ENCODE results near the gene KCNJ16.

KCNJ16 gene

DNA sequence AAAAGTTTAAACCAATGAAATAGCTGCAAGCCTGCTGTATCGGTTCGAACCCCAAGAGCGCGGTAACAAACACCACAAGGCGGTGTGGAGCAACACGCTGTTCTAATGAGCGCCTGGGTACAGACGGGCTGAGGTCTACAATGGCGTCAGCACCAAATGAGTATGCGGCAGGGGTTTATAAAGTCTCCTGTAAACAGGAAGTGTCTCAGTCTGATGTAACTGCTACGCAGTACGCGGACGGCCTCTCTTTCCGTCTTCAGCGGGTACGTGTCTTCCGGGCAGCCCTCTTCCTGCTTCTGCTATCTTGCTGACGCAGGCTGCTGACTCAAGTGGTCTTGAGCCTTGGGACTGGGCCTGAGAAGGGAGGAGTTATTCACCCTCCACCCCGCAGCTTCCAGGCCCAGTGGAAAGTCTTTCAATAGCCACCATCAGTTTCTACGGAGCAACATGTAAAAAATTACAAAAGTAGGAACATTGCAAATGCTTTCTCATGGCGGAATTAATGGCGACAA lies 53.8 kb downstream of the KCNJ16 start:
- no peak for DNase-seq (ENCODE audit: low spot score)

DNA sequence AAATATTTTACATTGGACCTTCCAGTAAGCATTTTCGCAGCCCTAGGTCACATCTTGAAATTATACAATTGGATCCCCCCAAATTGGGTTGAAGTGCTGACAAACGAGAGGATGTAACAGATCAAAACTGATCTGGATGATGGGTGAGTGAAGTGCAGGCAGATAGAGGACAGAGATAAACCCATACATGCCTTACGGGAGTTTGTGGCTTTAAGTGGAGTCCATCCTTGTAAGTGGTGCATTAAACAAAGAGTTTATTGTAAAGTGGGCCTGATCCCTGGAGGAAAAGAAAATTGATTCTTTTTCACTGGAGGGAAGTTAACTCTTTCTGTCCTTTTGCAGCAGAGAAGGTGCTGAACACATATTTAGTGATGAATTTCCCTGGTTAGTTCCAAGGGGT lies 55.3 kb downstream of the KCNJ16 start:
- DNase-seq (ENCODE audit: low spot score), result no peak

DNA sequence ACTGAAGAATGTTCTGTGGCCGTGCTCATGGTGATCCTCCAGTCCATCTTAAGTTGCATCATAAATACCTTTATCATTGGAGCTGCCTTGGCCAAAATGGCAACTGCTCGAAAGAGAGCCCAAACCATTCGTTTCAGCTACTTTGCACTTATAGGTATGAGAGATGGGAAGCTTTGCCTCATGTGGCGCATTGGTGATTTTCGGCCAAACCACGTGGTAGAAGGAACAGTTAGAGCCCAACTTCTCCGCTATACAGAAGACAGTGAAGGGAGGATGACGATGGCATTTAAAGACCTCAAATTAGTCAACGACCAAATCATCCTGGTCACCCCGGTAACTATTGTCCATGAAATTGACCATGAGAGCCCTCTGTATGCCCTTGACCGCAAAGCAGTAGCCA lies 57.5 kb downstream of the KCNJ16 start:
- DNase-seq (ENCODE audit: low spot score), result no peak

DNA sequence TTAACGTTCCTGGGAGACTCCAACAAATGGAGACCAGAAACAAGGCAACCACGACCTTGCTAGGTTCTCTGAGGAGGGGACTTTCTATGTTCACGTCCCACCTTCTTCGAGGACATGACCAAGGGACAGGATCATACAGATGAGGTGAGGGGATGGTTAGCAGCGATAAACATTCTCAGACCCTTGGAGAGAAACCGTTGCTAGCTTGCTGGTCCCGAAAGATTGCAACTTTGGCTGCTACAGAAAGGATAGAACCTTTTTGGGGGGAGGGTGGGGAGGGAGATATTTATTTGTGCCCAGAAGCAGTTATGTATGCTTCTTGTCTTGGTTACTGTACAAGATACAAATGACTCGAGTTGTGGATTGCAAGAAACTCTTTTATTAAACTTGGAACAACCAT lies 59.0 kb downstream of the KCNJ16 start:
- no peak for DNase-seq (ENCODE audit: low spot score)

DNA sequence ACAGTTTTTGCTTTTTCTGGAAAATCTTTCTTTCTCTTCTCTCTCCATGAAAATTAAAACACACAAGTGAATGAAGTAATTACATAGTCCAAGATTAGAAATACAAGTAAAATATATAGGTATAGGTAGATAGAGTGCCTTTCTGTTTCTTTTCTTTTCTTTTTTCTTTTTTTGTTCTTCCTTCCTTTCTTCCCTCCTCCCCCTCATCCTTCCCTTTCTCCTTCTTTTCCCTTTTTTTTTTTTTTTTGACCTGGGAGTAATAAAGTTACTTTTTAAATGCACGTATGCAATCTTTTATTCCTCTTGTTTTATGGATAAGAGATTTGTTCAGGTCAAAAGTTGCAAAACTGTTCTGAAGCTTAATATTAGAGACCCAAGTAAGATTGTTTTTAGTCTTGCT lies 59.8 kb downstream of the KCNJ16 start:
- no peak for DNase-seq (ENCODE audit: low spot score)

DNA sequence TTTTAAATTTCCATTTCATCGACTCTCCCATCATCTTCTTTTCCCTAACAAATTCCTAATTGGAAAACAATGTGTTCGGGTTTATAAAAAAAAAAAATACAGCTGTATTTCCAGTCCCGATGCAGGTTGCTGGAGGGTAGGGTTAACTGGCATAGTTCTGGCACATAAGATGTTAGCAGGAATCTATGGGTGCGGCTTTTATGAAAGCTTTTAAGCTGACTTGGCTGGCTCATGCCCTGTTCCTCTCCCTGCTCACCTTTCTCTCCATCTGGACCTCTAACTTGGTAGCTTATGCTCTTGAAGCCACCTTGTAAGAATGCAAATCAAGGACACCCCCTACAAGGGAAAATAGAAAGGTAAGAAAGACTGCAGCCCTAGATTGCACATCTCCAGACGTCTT lies 61.1 kb downstream of the KCNJ16 start:
- no peak for DNase-seq (ENCODE audit: low spot score)

DNA sequence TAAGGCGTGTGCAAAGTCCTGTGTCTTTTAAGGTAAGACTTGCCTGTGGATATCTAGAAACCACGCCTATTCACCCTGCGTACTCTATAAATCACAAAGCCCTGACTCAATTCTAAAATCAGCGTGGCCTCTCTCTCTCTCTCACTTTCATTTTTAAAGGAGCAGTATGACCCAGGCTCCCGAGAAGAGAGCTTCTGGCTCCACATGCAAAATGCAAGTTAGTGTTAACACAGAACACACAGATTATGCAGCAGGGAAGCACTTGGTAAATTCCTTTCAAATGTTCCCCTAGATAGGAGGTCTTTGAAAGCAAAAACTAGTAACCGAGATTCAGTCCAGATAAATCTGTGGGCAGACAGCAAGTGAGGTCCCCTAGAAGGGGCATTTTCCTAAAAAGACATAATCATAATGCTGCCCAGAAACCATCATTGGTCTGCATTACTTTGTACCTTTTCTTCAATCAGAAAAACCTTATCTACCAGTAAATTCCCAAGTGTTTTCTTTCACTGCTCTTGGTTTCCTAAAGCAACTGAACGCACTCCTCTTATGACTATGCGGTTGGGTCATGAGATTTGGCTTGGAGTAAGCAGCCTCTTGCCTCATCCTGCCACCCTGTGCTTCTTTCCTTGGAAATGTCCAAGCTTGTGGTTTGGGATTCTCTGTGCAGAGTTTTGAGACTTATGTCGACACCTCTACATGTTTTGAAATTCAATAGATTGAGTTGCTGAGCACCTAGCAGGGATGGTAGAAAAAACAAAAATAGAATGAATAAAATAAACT lies 62.6 kb downstream of the KCNJ16 start:
- peak; percentile 3 for DNase-seq (ENCODE audit: low spot score)

DNA sequence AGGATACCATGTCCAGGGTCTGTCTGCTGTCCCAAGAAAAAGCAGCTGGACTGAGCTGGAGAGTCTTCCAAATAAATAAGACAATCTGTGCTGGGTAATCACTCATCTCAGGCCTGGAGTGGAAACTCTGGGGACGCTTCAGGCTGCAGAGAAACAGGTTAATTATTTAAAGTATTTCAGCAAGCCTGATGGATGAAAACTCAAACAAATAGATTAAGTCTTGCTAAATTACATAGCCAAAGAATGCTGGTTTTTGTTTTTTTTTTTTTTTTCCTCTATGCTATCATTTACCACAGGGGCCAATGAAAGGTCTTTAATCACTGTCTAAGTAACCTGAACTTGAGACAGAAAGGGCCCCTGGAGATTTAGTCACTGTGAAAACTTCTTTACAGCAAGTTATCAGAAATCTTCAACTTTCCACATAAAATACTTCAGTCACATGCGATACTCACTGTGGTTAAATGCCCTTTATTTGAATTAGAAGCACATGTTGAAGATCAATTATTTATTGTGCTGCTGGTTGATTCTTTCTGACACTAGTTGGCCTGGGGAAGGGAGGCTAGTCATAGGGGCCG lies 63.4 kb downstream of the KCNJ16 start:
- no peak for DNase-seq (ENCODE audit: low spot score)

DNA sequence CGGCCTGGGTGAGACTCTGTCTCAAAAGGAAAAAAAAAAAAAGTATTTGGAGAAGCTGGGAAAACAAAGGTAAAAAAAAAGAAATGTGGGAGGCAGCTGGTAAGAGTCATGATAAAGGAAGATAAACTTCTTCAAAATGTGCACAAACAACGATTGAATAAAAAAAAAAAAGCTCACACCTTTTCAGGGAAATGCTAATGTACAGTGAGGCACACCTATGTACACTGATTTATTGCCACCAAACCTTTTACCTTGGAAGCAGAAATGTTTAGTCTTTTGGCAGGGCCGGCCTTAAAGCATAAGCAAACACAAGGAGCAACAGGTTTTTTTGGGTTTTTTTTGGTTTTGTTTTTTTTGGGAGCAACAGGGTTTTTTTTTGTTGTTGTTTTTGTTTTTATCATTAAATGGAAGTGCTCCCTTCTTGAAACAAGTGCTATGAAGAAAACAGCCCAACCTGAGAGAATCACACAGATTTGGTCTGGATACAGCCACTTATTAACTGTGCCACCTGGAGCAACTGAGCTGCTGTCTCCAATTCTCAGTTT lies 64.5 kb downstream of the KCNJ16 start:
- DNase-seq (ENCODE audit: low spot score), result no peak

DNA sequence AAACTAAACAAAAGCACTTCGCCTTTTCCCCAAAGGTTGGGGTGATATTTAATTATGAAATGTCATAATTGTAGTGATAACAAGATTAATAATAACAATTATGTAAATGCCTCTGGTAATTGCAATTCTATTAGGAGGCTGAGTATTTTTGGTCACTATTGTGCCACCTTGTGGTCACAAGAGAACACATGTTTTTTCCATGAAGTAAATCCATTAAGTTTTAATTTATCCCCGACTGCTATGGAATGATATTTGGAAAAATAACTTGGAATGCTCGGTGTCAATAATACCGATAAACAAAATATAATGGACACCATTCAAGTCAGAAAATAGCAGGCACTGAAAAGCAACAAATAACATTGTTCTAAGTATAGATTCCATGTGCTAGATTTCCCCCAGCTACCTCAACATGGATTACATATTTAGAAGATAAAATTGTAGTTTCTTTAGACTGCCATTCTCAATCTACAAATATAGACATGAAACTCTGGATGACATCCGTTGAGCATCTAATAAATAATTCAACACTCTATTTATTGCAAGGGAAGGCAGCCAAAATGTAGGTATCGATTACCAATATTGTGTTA lies 69.3 kb downstream of the KCNJ16 start:
- DNase-seq (ENCODE audit: low spot score), result no peak

DNA sequence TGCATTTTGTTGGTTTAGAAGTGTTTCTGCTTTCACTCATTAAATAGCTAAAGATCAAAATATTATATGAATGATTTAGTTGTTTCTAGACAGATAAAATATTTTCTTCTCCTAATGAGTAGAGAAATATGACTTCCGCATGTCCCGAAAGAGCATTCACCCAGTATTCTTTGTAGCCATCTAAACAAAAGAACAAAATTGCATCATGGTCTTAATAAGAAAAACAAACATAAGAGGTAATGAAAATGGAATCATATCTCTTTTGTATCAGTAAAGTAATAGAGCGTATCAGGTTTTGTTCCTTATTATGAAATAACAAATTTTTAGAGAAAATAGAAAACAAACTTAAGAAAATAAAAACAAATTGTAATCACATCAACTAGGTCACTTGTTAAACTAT lies 78.2 kb downstream of the KCNJ16 start:
- no peak for DNase-seq (ENCODE audit: low spot score)

DNA sequence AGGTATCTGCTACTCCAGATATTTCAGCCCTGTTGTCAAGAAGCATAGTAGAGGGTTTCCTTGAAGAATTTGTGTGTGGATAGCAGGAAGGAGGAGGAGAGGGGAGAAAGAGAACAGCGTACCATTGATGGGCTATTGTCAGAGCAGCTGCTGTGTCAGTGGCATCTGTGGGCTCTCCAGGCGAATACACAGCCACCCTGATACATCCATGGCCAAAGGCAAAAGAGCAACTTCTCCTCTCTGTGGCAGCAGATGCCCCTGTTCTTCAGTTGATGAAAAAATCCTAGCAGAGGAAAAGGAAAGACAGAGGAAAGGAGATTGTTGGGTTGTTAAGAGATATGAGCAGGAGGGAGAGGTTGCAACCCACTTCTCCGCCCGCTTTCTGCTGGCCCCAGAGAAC lies 82.1 kb downstream of the KCNJ16 start:
- no peak for DNase-seq (ENCODE audit: low spot score)

DNA sequence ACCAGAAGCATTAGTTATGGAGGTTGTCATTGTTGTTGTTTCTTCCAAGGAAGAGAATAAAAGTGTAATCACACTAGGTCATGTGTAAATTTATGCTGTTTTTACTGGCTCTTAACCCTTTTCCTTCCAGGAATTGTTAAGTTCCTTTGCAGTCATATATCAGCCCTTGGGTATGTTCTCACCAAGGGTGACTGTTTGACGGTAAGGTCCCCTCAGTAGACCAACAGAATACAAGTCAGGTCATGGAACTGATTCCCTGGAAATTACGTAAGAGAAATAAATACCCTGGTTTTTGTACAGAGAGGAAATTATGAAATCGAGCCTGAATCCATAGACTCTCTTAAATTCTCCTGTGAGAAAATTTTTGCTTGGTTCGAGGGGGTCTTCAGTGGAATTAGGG lies 83.2 kb downstream of the KCNJ16 start:
- DNase-seq (ENCODE audit: low spot score), result no peak

DNA sequence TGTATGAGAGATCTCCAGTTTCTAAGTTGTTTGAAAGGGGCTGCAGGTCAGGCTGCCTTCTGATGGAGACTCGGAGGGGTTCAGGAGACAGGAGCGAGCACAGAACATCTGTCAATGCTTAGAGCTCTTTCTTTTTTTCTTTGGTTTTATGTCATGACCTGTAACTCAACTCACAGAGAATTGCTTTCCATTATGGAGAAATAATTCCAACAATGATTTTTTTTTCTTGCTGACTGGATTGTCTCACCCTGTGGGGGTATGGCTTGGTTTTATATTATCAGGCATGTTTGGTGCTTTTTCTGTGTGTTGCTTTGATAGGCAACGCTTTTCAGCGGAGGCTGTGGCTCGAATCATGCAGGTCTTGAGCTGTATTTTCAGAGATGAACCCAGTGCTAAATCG lies 83.6 kb downstream of the KCNJ16 start:
- no peak for DNase-seq (ENCODE audit: low spot score)

DNA sequence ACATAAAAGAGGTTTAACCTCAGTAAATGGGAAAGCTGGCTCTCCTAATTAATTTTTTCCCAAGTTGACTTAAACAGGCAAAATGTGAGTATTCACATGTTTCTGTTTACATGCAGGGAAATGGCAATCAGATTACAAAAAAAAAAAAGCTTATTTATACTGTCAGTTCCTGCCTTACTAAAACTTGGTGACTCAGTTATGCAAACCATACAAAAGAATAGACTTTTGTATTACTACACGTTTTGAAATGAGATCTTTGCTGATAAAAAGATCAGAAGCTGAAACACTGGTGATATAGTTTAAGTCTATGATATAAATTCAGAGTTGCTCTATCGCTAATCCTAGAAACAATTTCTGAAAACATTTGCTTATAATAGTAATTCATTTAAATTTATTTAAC lies 85.0 kb downstream of the KCNJ16 start:
- DNase-seq (ENCODE audit: low spot score), result no peak

DNA sequence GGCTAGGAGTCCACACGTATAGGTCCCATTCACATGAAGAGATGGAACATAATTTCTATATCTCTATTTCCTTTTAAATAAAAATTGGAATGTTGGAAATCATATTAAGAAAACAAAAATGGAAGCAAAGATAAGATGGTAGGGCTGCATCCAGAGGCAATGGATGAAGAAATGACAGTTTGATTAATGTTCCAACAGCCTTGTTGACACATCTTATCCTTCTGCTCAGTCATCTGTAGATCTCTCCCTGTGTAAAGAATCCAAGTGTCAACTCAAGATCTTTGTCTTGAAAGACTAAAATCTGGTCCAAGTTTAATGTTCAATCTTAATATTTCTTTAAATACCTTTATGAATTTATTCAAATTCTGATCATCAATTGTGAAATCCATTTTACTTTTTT lies 86.5 kb downstream of the KCNJ16 start:
- DNase-seq (ENCODE audit: low spot score), result no peak

DNA sequence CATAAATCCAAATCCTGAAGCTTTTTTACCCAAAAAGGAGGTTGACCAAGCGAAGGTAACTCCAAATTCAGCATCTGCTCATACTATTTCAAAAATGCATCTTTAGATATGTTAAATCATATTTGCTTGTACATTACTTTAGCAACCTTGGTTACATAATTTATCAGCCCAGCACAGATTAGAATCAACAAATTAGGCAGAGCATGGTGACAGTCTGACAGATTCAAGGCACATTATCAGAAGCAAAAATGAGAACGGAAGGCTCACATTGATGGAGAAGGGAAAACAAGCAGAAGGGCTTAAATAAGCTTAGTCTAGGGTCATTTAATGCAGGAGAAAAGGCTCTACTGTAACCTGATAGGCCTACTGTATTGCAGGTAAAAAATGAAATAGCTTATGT lies 90.4 kb downstream of the KCNJ16 start:
- DNase-seq (ENCODE audit: low spot score), result no peak

DNA sequence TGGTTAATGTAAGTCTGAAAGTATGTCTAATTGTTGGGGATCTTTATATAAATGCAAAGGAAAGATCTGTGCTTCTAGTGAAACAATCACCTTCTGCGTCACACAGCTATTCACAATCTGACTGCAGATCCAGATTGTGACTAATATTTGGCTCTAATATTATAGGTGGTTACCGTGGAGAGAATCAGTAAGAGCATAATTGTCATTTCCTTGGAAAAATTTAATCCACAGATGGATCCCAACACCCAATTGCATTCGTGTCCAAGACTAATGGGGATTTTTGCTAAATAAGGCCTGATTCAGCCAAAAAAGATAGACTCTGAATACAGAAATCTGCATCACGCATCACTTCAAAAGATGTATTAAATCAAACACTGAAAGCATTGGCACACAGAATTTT lies 91.6 kb downstream of the KCNJ16 start:
- no peak for DNase-seq (ENCODE audit: low spot score)

DNA sequence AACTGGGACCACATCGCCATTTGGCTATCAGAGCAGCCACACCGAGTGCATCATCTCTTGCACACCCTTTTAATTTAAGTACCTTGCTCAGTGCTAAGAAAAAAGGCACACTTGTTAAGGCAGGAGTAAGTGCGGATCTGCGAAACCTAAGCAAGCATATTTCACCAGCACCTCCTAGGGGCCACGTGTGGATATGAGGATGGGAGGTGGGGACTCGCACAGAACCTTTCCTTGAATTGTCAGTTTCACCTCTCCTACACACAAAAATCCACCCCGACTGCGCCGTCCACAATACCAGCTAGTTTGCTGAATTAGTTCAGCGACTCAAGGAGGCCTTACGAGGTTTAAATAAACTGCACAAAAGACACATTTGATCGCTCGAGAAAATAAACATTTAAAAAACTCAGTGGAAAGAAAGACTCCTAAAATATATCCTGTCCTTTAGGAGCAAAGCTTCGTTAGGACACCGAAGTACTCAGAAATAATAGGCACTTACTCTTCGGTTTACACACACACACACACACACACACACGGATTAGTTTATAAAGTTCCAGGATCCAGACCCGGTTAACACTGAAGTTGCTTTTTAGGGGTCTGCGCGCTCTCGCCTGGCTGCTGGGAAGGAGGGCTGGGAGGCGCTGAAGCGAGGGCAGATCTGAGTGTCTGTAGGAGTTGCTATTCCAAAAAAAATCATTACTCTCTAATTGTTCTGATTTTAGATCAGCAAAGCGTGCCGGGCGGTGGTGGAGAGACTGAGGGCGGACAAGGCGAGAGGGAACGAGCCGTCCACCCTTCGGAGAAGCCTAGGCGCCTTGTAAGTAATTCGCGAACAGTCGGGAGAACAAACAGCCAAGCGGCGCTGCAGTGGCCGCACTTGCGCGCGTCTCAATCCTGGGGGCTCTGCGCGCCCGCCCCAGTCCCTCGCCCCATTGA lies 93.3 kb downstream of the KCNJ16 start:
- DNase-seq (ENCODE audit: low spot score), result no peak

DNA sequence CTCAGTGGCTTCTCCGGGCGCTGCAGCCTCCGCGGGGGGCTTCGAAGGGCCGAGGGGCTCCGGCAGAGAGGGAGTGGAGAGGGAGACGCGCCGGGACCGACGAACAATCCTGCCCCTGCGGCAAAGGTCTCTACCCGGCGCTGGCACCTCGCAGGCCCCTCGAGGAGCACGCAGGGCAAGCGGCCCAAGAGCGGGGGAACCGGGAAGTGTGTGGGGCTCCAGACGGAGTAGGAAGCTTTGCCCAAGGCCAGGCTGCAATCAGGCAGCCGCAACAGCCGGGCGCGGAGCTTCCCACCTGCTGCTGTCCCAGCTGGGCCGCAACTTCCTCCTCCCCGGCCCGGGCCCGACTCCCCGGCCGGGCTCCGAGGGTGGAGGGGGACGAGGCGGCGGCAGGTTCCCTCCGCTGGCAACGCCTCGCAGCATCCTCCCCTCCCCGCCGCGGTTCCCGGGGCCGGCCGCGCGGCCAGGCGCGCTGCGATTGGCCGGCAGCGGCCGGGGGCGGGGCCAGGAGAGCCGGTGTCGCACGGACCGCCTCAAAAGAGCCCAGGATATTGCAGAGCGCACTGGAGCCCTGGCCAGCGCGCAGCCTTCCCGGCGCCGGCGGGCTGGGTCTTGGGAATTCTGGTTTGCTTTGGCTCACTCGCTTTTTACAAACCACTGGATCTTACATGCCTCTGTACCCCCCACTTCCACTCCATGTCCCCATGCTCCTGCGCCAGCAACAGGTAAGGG lies 94.1 kb downstream of the KCNJ16 start, which contains the start of gene KCNJ2:
Gene KCNJ2, plus strand, starts transcription at position 556 of the 732 bp plus-strand sequence. CDS start 5,508 bp downstream, outside the sequence.
- DNase-seq (ENCODE audit: low spot score), result peak; percentile 29
